ENCODE results near the gene CRACR2B.

CRACR2B gene

GRCh38 chr11:831118-831864 lies 3.6 kb downstream of the CRACR2B start:
- POLR2A ChIA-PET: interaction anchor here (6.2 kb wide), 1 partner anchor 12 kb away, joined by 35 read pairs; the partner anchor contains the start of gene PNPLA2

GRCh38 chr11:831961-832528 lies 4.3 kb downstream of the CRACR2B start:
- no peak for DNase-seq (ENCODE audit: extremely low spot score)
- POLR2A ChIA-PET: interaction anchor here (1.2 to 6.2 kb wide), 3 partner anchors 10 to 12 kb away, joined by 5 to 35 read pairs (median 7); partner anchors contain the start of genes PNPLA2, POLR2L and TSPAN4
- CTCF ChIA-PET: interaction anchor here (1.2 to 2.8 kb wide), 4 partner anchors 13 to 105 kb away, joined by 3 to 8 read pairs (median 3); partner anchors contain the start of gene PNPLA2
- no peak for TF ChIP-seq CTCF (IDR thresholded peaks at IDR 0.05; ENCODE audit: control extremely low read depth, extremely low read depth, low read depth, missing control alignments)

More at GRCh38 chr11:831118-831864, 3.6 kb downstream of the CRACR2B start:
- no peak for DNase-seq (ENCODE audit: extremely low spot score)
- CTCF ChIA-PET: interaction anchor here (1.1 to 2.8 kb wide), 4 partner anchors 12 to 104 kb away, joined by 3 to 8 read pairs (median 3); partner anchors contain the start of gene TSPAN4
- TF ChIP-seq CTCF (IDR thresholded peaks at IDR 0.05; ENCODE audit: control extremely low read depth, extremely low read depth, low read depth, missing control alignments): no peak

- CTCF ChIA-PET: interaction anchor here (1.1 to 1.4 kb wide), 3 partner anchors 14 to 218 kb away, joined by 3 read pairs; partner anchors contain the start of gene PNPLA2
- peak; percentile 85 for DNase-seq (ENCODE audit: extremely low spot score)
Observed at GRCh38 chr11:832529-833113, 4.9 kb downstream of the CRACR2B start, which contains the start of gene CD151. Gene CD151, plus strand, starts transcription at chr11:832952. Its CDS starts 3,118 bp downstream, at chr11:836070.

GRCh38 chr11:833114-833791 lies 5.5 kb downstream of the CRACR2B start:
- DNase-seq (ENCODE audit: extremely low spot score): peak; percentile 67
- POLR2A ChIA-PET: interaction anchor here (0.6 to 6.2 kb wide), 5 partner anchors 9 to 220 kb away, joined by 4 to 35 read pairs (median 5); partner anchors contain the start of genes PNPLA2, POLR2L and TSPAN4
- TF ChIP-seq CTCF (IDR thresholded peaks at IDR 0.05; ENCODE audit: control extremely low read depth, extremely low read depth, low read depth, missing control alignments): no peak
- CTCF ChIA-PET: interaction anchor here (1.1 to 1.9 kb wide), 4 partner anchors 14 to 218 kb away, joined by 3 to 8 read pairs (median 3); partner anchors contain the start of gene PNPLA2

More at GRCh38 chr11:832529-833113, 4.9 kb downstream of the CRACR2B start, which contains the start of gene CD151:
- POLR2A ChIA-PET: interaction anchor here (0.6 to 6.2 kb wide), 5 partner anchors 9 to 219 kb away, joined by 4 to 35 read pairs (median 5); partner anchors contain the start of genes PNPLA2, POLR2L and TSPAN4
- no peak for TF ChIP-seq CTCF (IDR thresholded peaks at IDR 0.05; ENCODE audit: control extremely low read depth, extremely low read depth, low read depth, missing control alignments)

GRCh38 chr11:833849-834311 lies 6.2 kb downstream of the CRACR2B start:
- ChIA-PET CTCF (interaction anchor here (1.4 to 1.9 kb wide), 2 partner anchors 14 to 138 kb away, joined by 3 to 8 read pairs; no protein-coding TSS in a partner anchor), POLR2A (interaction anchor here (0.6 to 6.2 kb wide), 3 partner anchors 8 to 175 kb away, joined by 5 to 35 read pairs (median 7); partner anchors contain the start of genes PNPLA2 and POLR2L)
- no peak for TF ChIP-seq CTCF (IDR thresholded peaks at IDR 0.05; ENCODE audit: control extremely low read depth, extremely low read depth, low read depth, missing control alignments)
- DNase-seq (ENCODE audit: extremely low spot score): no peak

Data from GM10248 (cell line).